Mucosa of gallbladder (tissue), 1 donor: ENCODE data around the gene EID3. TPM values are rescaled to one million over a fixed set of nuclear protein-coding genes. Genes with fewer than 3 reads are reported as not detected.
A peak's percentile ranks its signal among the peaks of the same experiment; 100 is the strongest.
"Not testable (repeated sequence)": the region's sequence is repeated elsewhere in the genome, so short reads cannot be mapped to it uniquely, and the experiment has no call there.

ENCODE experiments used
- DNase-seq: peaks from one replicate; pipeline ENCODE4 v3.0.0-alpha.2; 2020; ENCODE audit warnings: low spot score
- total RNA-seq: library from RNA; stranded (reverse); gene quantifications from one replicate; pipeline ENCODE4 v1.2.1, GENCODE V29; 2021
- donor health status: DM: no; HTN: no; CAD: no.

Gene EID3
- 3.9 TPM for total RNA-seq

DNA sequence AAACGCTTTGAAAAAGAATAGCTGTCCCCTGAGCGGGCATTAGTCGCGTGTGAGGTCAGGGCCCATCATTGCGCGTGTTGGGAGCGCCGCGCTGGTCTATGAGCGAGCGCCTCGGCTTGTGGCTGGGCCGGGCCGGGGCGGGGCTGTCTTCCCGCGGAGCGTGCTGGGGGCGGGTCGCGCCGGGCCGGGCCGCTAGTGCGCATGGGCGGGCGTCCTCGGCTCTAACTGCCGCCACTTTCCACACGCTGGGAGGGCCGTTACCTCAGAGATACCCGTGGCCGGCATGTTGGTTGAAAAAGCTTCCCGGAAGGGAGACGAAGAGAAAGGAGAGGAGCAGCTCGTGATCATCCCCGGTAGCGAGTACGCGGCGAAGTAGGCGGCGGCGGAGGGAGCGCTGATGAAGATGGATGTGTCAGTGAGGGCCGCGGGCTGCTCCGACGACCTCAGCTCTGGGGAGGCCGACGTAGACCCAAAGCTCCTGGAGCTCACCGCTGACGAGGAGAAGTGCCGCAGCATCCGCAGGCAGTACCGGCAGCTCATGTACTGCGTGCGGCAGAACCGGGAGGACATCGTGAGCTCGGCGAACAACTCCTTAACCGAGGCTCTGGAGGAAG lies at the start of gene EID3:
Gene EID3, plus strand, starts transcription at position 202 of the 614 bp plus-strand sequence. Its CDS starts 196 bp downstream, at position 398.
- DNase-seq, result peak; percentile 92

DNA sequence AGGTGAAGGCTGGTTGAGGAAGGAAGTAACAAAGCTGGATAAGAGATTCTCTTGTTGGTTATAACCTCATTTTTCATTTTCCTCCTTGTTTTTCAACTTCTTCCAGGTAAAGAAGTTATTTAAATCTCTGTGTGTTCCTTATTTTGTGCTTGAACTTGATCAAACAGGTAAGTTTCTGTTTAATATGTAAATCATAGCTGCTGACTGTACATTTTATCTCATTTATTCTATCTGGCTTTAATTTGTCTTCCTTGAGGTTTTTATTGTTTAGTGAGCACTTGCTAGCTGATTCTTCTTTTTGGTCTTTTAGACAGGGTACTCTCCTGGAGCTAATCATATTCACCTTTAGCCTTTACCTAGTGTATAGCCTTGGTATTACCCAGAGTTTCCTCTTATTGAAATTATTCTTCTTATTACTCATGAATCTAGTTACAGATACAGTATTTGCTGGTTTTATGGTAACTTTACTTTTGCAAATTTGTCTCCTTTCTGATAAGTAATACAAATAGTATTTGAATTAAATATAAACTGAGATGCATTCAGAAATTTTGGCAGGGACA lies 45.5 kb upstream of the EID3 start:
- no peak for DNase-seq

DNA sequence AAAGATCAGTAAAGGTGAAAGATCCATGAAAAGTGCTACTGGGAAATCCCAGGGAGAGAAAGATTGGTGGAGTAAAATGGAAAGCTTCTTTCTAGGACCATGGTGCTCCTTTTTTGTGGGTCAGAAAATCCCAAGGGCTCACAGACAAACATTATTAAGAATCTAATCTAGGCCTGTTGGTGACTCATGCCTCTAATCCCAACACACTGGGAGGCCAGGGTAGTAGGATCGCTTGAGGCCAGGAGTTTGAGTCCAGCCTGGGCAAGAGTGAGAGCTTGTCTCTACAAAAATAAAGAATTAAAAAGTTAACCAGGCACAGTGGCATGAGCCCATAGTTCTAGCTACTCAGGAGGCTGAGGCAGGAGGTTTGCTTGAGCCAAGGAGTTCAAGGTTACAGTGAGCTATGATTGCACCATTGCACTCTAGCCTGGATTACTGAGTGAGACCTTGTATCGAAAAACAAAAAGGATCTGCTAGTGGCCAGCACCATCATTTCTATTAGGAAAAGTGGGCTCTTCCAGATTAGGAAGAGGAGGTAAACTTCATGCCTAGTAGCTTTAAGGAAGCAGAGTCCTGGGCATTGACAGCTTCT lies 45.0 kb upstream of the EID3 start:
- DNase-seq, result no peak

GRCh38 chr12:104263026-104263425 lies 40.5 kb upstream of the EID3 start:
- no peak for DNase-seq

DNA sequence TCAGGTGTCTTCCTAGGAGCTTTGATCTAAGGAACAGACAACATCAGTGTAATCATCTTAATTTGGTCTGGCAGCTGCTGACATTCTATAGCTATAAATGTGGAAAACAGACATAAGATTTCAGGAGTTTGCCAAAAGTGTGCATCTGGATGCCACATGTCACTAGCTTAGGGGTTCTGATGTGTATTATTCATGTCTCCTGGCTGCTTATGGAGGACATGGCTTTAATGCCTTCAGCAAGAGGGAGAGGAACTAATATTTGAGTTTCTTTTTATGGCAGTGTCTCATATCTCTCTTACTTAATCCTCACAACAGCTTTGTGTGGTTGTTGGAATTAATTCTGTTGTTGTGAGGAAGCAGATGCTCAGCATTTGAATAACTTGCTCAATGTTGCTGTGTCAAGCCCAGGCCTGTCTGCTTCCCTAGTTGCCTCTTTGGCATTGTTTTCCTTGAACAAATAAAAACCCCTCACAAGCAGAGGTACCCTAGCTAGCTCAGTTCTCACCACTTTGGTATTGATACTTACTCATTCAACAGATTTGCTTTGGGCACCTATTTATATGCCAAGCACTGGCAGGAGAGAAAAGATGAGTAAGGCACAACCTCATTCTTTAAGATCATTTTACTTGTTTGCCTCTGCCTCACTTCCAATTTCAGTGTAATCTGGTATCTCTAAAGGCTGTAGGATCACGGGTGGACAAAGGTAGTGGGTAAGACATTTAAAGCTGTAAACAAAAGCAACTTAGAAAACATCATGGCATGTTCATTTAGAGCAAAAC lies 39.8 kb upstream of the EID3 start:
- DNase-seq, result no peak

DNA sequence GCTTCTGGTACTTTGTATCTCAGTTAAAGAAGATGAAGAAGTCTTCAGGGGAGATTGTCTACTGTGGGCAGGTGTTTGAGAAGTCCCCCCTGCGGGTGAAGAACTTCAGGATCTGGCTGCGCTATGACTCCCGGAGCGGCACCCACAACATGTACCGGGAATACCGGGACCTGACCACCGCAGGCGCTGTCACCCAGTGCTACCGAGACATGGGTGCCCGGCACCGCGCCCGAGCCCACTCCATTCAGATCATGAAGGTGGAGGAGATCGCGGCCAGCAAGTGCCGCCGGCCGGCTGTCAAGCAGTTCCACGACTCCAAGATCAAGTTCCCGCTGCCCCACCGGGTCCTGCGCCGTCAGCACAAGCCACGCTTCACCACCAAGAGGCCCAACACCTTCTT lies 38.1 kb upstream of the EID3 start:
- DNase-seq, result not testable (repeated sequence)

GRCh38 chr12:104272938-104273337 lies 30.6 kb upstream of the EID3 start:
- no peak for DNase-seq

DNA sequence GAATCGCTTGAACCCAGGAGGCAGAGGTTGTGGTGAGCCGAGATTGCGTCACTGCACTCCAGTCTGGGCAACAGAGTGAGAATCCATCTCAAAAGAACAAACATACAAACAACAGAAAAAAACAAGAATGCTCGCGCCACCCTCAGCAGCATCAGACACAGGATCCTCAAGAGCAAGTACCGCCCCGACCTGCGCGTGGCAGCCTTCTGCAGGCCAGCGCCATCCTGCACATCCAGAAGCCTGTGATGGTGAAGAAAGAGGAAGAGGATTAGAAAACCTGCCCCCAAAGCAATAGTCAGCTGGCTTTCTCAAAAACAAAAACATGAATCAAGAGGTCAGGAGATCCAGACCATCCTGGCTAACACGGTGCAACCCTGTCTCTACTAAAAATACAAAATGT lies 30.0 kb upstream of the EID3 start:
- DNase-seq, result no peak

GRCh38 chr12:104274811-104275210 lies 28.7 kb upstream of the EID3 start:
- no peak for DNase-seq

GRCh38 chr12:104275689-104276088 lies 27.9 kb upstream of the EID3 start:
- no peak for DNase-seq

DNA sequence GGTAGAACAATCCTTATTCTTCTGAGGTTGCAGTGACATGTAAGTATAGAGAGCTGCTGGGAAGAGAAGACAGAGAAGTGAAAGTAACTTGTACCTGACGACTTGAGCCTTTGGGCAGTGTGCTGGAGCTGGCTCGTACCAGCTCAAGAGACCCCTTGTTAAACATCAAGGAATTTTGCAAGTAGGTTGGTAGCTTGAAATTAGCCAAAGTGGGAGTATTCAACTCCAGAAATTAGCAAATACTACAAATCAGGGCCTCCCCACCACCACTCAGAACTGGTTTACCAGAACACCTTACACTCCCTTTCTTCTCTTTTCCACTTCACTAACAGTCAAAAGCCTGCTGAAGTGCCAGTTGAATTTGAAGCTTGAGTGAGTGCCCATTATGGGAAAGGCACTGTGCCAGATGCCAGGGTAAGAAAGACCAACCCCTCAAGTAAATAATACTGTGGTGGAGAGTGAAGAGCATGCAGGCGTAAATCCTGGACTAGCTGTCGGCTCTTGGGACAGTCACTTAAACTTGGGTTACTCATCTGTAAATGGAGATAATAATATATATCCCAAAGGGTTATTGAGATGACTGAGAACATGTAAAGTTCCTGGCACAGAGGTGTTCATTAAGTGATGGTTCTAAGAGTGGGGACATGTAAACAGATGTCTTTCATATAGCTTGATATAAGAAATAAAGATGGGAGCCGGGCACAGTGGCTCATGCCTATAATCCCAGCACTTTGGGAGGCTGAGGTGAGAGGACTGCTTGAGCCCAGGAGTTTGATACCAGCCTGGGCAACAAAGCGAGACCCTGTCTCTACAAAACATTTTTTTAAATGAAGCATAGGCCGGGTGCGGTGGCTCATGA lies 27.0 kb upstream of the EID3 start:
- DNase-seq, result no peak

GRCh38 chr12:104279164-104279563 lies 24.4 kb upstream of the EID3 start:
- DNase-seq, result no peak

DNA sequence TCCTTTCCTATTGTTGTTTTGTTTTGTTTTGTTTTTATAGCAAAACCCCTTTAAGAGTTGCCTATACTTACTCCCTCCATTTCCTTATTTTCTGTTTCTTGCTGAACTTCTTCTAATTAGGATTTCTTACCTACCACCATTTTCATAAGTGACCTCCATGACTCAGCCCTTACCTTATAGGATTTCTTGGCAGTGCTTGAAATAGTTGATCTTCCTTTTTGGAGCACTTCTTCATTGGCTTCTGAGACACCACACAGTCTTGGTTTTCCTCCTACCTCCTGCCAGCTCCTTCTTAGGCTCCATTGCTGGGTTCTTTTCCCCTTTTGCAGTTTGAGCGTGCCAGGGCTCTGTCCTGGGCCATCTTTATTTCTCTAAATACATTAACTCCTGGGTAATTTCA lies 23.4 kb upstream of the EID3 start:
- no peak for DNase-seq

GRCh38 chr12:104280717-104281458 lies 22.7 kb upstream of the EID3 start:
- DNase-seq, result no peak

GRCh38 chr12:104281636-104282035 lies 21.9 kb upstream of the EID3 start:
- DNase-seq, result no peak

GRCh38 chr12:104282109-104282508 lies 21.4 kb upstream of the EID3 start:
- no peak for DNase-seq

DNA sequence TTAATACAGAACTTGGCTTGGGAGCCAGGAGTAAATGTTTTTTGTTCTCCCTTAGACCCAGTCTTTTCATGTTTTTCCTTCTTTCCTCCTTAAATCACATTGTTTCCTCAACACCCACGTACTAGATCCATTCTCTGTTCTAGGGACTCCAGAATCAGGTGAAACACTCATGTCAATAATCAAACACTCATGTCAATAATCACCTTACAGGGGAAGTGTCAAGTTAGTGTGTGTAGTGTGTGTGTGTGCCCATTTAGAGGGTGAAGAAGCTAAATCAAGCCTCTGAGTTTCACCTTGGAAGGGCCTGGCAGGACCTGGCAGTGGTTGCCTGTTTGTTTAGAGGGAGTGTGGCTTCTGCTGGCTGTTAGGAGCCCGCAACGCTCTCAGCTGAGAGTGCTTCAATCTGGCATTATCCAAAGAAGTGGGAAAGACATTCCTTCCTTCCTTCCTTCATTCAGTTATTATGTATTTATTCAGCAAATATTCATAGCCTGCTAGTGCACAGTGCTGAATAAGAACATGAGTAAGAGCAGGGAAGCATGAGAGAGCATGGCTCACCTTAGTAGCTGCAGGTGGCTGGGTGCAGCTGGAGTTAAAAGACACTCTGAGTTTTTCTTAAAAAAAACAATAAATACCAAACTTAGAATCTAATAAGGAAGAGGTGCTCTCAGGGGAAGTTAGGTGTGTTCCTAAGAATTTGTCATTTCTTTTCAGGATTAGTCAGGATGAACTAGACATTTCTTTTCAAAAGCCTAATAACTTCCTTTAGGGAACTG lies 17.6 kb upstream of the EID3 start:
- DNase-seq, result peak; percentile 23

DNA sequence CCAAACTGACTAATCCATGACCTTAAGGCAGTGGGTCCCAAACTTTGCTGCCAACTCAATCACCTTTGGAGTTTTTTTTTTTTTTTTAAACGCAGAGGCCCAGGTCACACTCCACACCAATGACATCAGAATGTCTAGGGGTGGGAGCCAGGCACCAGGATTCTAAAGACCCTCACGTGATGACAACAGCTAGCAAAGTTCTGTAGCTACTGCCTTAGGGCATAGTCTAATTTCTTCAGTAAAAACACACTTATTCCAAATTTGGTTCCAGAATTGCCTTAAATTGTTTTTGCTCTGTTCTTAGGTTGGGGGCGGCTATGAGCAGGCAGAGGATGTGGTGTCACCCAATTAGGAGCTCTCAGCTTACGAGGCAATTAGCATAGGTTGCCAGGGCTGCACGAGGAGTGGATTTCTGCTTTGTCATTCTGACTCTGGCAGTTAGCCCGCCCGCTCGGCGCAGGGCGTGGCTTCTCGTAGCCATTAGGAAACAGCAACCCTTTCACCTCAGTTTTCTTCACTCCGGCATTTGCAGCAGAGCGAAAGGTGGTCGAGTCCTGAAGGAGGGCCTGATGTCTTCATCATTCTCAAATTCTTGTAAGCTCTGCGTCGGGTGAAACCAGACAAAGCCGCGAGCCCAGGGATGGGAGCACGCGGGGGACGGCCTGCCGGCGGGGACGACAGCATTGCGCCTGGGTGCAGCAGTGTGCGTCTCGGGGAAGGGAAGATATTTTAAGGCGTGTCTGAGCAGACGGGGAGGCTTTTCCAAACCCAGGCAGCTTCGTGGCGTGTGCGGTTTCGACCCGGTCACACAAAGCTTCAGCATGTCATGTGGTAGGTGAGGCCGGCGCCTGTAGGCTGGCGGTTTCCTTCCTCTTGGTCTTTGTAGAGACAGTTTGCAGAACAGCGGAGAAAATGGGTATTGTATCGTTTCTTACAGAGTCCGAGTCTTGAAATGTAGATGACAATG lies 16.7 kb upstream of the EID3 start:
- DNase-seq, result peak; percentile 95

GRCh38 chr12:104288635-104289274 lies 14.8 kb upstream of the EID3 start:
- peak; percentile 79 for DNase-seq
